Activated CD8-positive, alpha-beta memory T cell treated with anti-CD3 and anti-CD28 coated beads for 4 hours (primary cell): ENCODE measurements around the gene CCDC190.
"Not testable (repeated sequence)": the region's sequence is repeated elsewhere in the genome, so short reads cannot be mapped to it uniquely, and the experiment has no call there.

Source experiments
- DNase-seq, 2 donors: peaks; one replicate each; pipeline ENCODE4 v3.0.0-alpha.2; 2020; ENCODE audit warnings: low read depth in 2 of 2

Gene CCDC190

DNA sequence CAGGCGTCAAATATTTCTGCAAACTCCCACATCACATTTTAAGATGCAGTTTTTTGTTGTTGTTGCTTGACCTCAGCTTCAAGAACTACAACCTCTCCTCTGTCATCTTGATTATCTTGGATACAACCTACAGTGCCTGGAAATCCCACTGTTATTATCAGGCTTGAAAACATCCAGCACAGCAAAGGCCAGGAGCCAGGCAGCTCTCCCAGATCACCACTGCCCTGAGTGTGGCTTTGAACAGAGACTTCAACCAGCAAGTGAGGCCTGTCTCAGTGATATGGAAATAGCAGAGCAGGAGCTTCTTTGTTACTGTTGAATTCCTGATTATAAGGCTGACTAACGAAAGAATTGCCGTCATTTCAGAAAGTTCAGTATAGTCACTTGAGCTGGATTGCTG, 28.5 kb downstream of the CCDC190 start:
- no peak for DNase-seq

DNA sequence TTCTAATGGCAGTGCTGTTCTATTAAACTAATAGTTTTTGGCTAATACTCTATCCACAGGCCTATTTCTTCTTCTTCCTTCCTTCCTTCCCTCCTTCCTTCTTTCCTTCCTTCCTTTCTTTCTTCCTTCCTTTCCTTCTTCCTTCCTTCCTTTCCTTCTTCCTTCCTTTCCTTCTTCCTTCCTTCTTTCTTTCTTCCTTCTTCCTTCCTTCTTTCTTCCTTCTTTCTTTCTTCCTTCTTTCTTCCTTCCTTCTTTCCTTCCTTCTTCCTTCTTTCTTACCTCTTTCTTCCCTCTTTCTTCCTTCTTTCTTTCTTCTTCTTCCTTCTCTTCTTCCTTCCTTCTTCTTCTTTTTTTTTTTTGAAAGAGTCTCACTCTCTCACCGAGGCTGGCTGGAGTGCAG, 31.7 kb downstream of the CCDC190 start:
- DNase-seq: no peak

DNA sequence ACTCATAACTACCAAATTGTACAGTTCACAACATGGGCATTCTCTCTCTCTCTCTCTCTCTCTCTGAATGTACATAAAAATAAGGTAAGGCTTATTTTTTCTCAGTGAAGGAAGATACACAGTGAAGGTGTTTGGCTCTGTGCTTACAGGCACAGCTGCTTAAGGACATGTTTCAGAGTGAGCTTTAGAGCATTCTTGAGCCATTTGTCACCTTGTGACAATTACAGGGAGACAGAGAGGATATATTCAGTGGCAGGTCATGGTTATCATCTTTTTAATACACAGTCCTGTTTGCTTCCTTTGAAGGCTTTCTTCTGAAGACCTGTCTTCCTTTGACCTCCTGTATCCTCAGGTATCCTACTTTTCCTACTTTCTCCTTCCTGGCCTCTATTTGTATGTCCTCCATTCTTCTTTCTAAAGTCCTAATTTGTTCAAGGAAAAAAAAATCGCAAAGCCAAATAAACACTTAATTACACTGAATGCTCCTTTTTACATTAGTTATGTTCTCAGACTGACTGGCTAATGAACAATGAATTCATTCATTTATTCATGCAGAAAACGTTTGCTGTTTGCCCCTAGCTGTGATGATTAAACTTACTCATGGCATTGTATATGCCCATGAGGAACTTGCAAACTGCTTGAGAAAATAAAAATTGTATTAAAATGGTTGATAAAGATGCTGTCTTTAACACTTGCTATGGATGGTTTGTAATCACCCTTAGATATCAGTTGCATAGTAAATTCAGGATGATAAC, 37.0 kb downstream of the CCDC190 start:
- no peak for DNase-seq

DNA sequence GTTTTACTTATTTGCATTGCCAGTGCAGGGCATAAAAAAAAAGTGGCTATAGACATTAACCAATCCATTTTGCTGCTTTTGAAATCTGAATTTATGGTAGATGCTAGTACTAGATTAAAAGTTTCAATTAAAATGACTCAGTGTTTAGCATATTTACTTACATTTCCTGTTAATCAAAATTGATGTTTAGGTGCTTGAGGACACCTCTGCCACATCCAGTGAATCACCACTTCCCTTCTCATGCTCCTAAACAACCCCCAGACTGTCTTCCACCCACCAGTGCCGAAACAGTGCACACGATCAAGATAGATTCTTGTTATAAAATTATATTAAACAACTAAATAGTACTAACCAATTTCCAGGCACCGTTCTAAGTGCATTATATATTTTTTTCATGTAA, 37.7 kb downstream of the CCDC190 start:
- no peak for DNase-seq

DNA sequence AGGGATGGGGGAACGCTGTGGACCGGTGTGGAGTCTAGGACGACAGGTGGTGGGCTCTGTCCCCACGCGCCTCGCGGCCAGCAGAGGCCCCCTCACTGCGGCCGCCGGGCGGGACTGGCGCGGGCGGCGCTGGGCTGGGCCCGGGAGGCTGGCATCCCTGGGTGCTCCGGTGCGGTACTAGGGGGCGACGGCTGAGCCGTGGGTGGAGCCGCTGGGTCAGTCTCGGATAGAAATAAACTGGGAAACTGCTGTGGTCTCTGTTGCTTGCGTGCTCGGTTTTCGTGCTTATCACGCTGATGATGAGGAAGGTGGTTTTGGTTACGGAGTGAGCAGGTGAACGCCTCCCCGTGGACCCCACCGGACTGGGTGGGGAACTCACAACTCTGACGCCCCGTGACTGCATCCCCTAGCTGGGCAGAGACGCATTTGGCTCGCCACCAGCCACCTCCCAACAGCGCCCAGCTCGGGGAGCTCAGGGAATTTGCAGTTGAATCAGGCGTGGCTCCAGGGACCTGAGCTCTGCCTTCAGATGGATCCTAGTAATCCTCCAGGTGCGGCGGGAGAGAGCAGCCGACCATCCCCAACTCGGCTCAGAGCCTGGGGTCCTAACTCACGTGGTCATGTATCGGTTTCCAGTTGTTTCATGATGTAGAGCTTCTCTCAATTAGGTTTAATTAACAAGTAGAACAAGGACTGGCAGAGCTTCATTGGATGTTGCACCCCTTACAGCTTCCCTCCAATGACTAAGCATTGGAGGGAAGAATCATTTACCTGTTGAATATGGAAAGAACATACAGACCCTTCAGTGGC, 38.4 kb downstream of the CCDC190 start:
- DNase-seq: no peak

DNA sequence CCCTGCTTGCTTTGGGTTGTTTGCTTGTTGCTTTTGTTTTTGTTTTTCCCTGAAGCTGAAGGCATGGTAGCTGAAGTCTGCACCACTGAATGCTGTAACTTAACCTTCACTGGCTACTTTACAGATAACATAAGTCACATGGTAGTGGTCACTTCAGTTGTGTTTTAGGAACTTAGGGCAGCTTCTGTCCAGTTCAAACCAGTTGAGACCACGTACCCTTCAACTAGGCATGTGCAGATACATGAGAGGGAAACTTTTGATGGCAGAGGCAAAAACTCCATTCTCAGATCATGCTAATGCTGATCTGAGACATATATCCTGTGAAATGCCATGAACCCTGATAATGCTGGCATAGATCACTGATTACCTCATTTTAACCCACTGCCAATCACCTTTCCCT, 42.3 kb downstream of the CCDC190 start:
- not testable (repeated sequence) for DNase-seq

DNA sequence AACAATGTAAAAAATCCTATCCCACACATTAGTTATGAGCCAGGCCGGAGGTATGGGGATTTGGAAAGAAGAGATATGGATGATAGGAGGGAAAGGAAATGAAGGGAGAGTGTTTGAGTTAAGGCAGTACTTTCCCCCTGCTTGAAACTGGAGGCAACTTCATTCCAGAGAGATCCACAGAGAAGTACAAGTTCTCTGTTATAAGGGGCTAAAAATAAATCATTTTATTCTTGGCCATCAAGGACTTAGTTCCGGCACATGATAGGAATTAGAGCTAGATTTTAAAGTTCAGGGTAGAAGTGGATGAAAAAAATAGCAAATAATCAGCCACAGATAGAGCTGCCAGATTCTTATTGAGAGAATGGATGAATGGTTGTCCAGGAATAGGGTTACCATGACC, 42.8 kb downstream of the CCDC190 start:
- DNase-seq: not testable (repeated sequence)

DNA sequence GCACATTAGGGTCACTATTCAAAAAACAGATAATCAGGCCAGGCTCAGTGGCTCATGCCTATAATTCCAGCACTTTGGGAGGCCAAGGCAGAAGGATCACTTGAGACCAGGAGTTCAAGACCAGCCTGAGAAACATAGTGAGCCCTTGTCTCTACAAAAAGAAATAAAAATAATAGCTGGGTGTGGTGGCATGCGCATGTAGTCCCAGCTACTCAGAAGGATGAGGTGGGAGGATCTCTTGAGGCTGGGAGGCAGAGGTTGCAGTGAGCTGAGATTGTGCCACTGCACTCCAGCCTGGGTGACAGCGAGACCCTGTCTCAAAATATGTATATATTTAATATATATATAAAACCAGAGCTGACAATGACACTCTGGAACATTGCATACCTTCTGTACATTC, 48.6 kb downstream of the CCDC190 start:
- not testable (repeated sequence) for DNase-seq

DNA sequence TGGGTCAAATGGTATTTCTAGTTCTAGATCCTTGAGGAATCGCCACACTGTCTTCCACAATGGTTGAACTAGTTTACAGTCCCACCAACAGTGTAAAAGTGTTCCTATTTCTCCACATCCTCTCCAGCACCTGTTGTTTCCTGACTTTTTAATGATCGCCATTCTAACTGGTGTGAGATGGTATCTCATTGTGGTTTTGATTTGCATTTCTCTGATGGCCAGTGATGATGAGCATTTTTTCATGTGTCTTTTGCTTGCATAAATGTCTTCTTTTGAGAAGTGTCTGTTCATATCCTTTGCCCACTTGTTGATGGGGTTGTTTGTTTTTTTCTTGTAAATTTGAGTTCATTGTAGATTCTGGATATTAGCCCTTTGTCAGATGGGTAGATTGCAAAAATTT, 53.5 kb downstream of the CCDC190 start:
- DNase-seq: not testable (repeated sequence)
